GM18907 (cell line): ENCODE data around the gene ZNF672.
"Not testable (repeated sequence)": the region's sequence is repeated elsewhere in the genome, so short reads cannot be mapped to it uniquely, and the experiment has no call there.

Experiments used
- ATAC-seq: cut with Tn5 transposase; IDR thresholded peaks from one replicate; pipeline ENCODE4 v1.9.1; 2021; ENCODE audit warnings: mild to moderate bottlenecking, moderate library complexity; ENCODE audit not compliant: unreplicated experiment

Gene ZNF672

GRCh38 chr1:248884632-248885295 lies 46.7 kb downstream of the ZNF672 start:
- no peak for ATAC-seq

DNA sequence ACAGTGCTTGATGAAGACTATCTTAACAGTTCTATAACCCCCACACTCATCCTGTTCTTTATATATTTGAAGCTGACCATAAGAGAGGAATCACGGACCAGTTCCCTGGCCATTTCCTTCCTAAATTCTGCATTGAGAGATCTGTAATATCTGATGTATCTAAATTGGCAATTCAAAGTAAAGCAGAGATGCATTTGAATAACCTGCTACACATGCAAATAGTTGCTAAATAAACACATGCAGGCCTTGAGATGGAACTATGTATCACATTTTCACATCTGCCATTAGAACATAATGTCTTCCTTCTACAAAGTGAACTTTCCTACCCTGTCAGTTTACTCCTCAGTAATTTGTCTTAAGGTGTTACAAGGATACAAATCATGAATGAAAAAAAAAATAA lies 47.6 kb downstream of the ZNF672 start:
- ATAC-seq = no peak

GRCh38 chr1:248886237-248886895 lies 48.3 kb downstream of the ZNF672 start:
- ATAC-seq = no peak

DNA sequence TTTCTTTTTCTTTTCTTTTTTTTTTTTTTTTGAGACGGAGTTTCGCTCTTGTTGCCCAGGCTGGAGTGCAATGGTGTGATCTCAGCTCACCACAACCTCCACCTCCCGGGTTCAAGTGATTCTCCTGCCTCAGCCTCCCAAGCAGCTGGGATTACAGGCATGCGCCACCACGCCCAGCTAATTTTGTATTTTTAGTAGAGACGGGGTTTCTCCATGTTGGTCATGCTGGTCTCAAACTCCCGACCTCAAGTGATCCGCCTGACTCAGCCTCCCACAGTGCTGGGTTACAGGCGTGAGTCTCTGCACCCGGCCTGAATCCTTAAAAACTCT lies 51.9 kb downstream of the ZNF672 start:
- ATAC-seq = not testable (repeated sequence)

GRCh38 chr1:248890549-248891498 lies 52.8 kb downstream of the ZNF672 start:
- no peak for ATAC-seq

DNA sequence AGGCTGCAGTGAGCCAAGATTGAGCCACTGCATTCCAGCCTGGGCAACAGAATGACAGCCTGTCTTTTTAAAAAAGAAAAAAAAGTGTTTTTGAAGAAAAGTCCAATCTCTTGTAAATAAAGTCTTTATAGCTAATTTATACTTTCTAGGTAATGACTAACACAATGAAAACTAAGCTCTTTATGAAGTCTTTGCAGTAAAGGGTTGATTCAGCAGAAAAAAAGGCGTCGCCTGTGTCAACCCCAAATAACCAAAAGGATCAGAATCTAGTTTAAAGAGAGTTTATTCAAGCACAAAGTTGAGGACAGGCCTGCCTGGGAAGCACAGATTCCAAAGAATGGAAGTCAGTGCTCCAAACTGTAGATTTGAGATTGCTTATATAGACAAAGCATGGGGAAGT lies 53.7 kb downstream of the ZNF672 start:
- no peak for ATAC-seq

GRCh38 chr1:248892590-248892989 lies 54.6 kb downstream of the ZNF672 start:
- ATAC-seq = no peak

DNA sequence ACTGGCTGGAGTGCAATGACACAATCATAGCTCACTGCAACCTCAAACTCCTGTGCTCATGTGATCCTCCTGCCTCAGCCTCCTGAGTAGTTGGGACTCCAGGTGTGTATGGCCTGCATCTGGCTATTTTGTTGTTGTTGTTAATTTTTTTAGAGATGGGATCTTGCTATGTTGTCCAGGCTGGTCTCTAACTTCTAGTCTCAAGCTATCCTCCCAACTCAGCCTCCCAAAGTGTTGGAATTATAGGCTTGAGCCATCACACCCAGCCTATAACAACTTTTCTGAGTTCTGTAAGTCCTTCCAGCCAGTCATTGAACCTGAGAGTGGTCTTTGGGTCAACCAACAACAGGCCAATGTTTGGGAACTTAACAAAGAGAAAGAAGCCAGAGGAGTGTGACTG lies 56.8 kb downstream of the ZNF672 start:
- no peak for ATAC-seq

- no peak for ATAC-seq
These were observed 59.7 kb downstream of the ZNF672 start for GRCh38 chr1:248897412-248898337.
